ENCODE data around the gene TSPOAP1.
A peak's percentile ranks its signal among the peaks of the same experiment; 100 is the strongest.

The TSPOAP1 gene

GRCh38 chr17:58340405-58340876 lies 11.8 kb upstream of the TSPOAP1 start:
- no peak for DNase-seq (ENCODE audit: low read depth, low spot score)
- no peak overlapping the region for H3K4me3 ChIP-seq (ENCODE audit: low read depth, low read length)
- no peak for TF ChIP-seq CTCF (IDR thresholded peaks at IDR 0.05; ENCODE audit: low read depth, low read length)
- in situ Hi-C loops (cut with HindIII; ENCODE audit: low sequenced_read_pairs), result no loop called here

- DNase-seq (ENCODE audit: low read depth, low spot score), result no peak
- no peak for TF ChIP-seq CTCF (IDR thresholded peaks at IDR 0.05; ENCODE audit: low read depth, low read length)
- no peak overlapping the region for H3K4me3 ChIP-seq (ENCODE audit: low read depth, low read length)
- in situ Hi-C loops (cut with HindIII; ENCODE audit: low sequenced_read_pairs), result no loop called here
These were observed 11.3 kb upstream of the TSPOAP1 start for GRCh38 chr17:58339755-58340404.

- DNase-seq (ENCODE audit: low read depth, low spot score), result peak; percentile 60
- in situ Hi-C loops (cut with HindIII; ENCODE audit: low sequenced_read_pairs), result no loop called here
- H3K4me3 ChIP-seq (ENCODE audit: low read depth, low read length), result peak overlapping the region; percentile 15
- no peak for TF ChIP-seq CTCF (IDR thresholded peaks at IDR 0.05; ENCODE audit: low read depth, low read length)
These were observed 10.5 kb upstream of the TSPOAP1 start for GRCh38 chr17:58338841-58339754.

GRCh38 chr17:58338454-58338840 lies 9.9 kb upstream of the TSPOAP1 start:
- no peak overlapping the region for H3K4me3 ChIP-seq (ENCODE audit: low read depth, low read length)
- DNase-seq (ENCODE audit: low read depth, low spot score), result no peak
- TF ChIP-seq CTCF (IDR thresholded peaks at IDR 0.05; ENCODE audit: low read depth, low read length), result no peak
- in situ Hi-C loops (cut with HindIII; ENCODE audit: low sequenced_read_pairs), result no loop called here

GRCh38 chr17:58337600-58338453 lies 9.2 kb upstream of the TSPOAP1 start:
- in situ Hi-C loops (cut with HindIII; ENCODE audit: low sequenced_read_pairs), result no loop called here
- TF ChIP-seq CTCF (IDR thresholded peaks at IDR 0.05; ENCODE audit: low read depth, low read length), result no peak
- H3K4me3 ChIP-seq (ENCODE audit: low read depth, low read length), result no peak overlapping the region
- DNase-seq (ENCODE audit: low read depth, low spot score), result peak; percentile 89

GRCh38 chr17:58337210-58337599 lies 8.6 kb upstream of the TSPOAP1 start:
- DNase-seq (ENCODE audit: low read depth, low spot score), result no peak
- no peak overlapping the region for H3K4me3 ChIP-seq (ENCODE audit: low read depth, low read length)
- TF ChIP-seq CTCF (IDR thresholded peaks at IDR 0.05; ENCODE audit: low read depth, low read length), result no peak
- in situ Hi-C loops (cut with HindIII; ENCODE audit: low sequenced_read_pairs), result no loop called here

Data from astrocyte of the spinal cord (primary cell).